OCI-LY7 (cell line): ENCODE measurements around the gene STK26. TPM values are rescaled to one million over a fixed set of nuclear protein-coding genes. Genes with fewer than 3 reads are reported as not detected.

Experiments
- BruUV-seq: library from RNA; stranded (reverse); fragments of 400-500 nt; replicated peaks from 2 replicates; lab custom pipeline; 2021; lab: Mats Ljungman, UMichigan
- CTCF ChIA-PET: fragments of 300-600 bp; sonication (Branson Sonifier 250); formaldehyde crosslinking; loops from one replicate; lab custom pipeline; 2022; ENCODE audit warnings: antibody characterized with exemption; ENCODE audit not compliant: unreplicated experiment; lab: Charles Lee
- POLR2A ChIA-PET: fragments of 300-600 bp; sonication (Branson Sonifier 250); formaldehyde crosslinking; loops from one replicate; lab custom pipeline; 2022; ENCODE audit warnings: antibody characterized with exemption; lab: Charles Lee
- DNase-seq: peaks from one replicate; pipeline ENCODE4 v3.0.0-alpha.2; 2015; ENCODE audit warnings: low spot score
- H2AFZ ChIP-seq: fragments of 200-600 bp; sonication (generic), shearing (Covaris generic); 2 replicates; pipeline ENCODE4 v1.6.1; 2014; ENCODE audit warnings: mild to moderate bottlenecking, antibody characterized with exemption, low read length, moderate library complexity
- H3K27ac ChIP-seq: fragments of 200-600 bp; sonication (generic); 2 replicates; pipeline ENCODE4 v1.5.1; 2014; ENCODE audit warnings: mixed run types, low read depth, mild to moderate bottlenecking, moderate library complexity, low read length, inconsistent platforms; ENCODE audit not compliant: poor library complexity, severe bottlenecking
- H3K36me3 ChIP-seq: fragments of 200-600 bp; sonication (generic); 2 replicates; pipeline ENCODE4 v1.6.1; 2014; ENCODE audit warnings: mild to moderate bottlenecking, antibody characterized with exemption, low read length, moderate library complexity, mixed read lengths; ENCODE audit not compliant: insufficient read depth
- H3K4me1 ChIP-seq: fragments of 200-600 bp; sonication (generic); 2 replicates; pipeline ENCODE4 v1.5.1; 2014; ENCODE audit warnings: mild to moderate bottlenecking, low read length; ENCODE audit not compliant: insufficient read depth, poor library complexity, severe bottlenecking
- H3K4me2 ChIP-seq: fragments of 200-600 bp; sonication (generic); 2 replicates; pipeline ENCODE4 v1.6.1; 2014; ENCODE audit warnings: mild to moderate bottlenecking, low read length
- H3K4me3 ChIP-seq: fragments of 200-600 bp; sonication (generic); 2 replicates; pipeline ENCODE4 v1.5.1; 2014; ENCODE audit warnings: mild to moderate bottlenecking, low read depth, low read length; ENCODE audit not compliant: poor library complexity, severe bottlenecking
- H3K79me2 ChIP-seq: fragments of 200-600 bp; sonication (generic); 2 replicates; pipeline ENCODE4 v1.6.1; 2016; ENCODE audit warnings: low read depth, mild to moderate bottlenecking, low read length, moderate library complexity, mixed read lengths; ENCODE audit not compliant: insufficient read depth
- H3K9me2 ChIP-seq: fragments of 200-600 bp; sonication (generic); 2 replicates; pipeline ENCODE4 v1.6.1; 2016; ENCODE audit warnings: mild to moderate bottlenecking, low read length, mixed read lengths; ENCODE audit not compliant: insufficient read depth
- H3K9me3 ChIP-seq: fragments of 200-600 bp; sonication (generic); 2 replicates; pipeline ENCODE4 v1.6.1; 2014; ENCODE audit warnings: mild to moderate bottlenecking, mixed run types, low read length, mixed read lengths
- H4K20me1 ChIP-seq: fragments of 200-600 bp; sonication (generic); 2 replicates; pipeline ENCODE4 v1.6.1; 2014; ENCODE audit warnings: mild to moderate bottlenecking, antibody characterized with exemption, low read length, moderate library complexity, mixed read lengths; ENCODE audit not compliant: insufficient read depth
- CTCF ChIP-seq: fragments of 200-600 bp; sonication (generic); conservative IDR thresholded peaks from 2 replicates; pipeline ENCODE4 v1.5.1; 2014; ENCODE audit warnings: mild to moderate bottlenecking, antibody characterized with exemption, low read length, moderate library complexity, mixed read lengths
- EZH2phosphoT487 ChIP-seq: fragments of 200-600 bp; sonication (generic); IDR thresholded peaks from 2 replicates; pipeline ENCODE4 v1.6.1; 2018; ENCODE audit warnings: low read depth, borderline replicate concordance, mild to moderate bottlenecking, mixed run types, antibody characterized with exemption, low read length, moderate library complexity, mixed read lengths
- intact Hi-C: fragments of 100-400 bp; cut with micrococcal nuclease; formaldehyde crosslinking; loops from one replicate; pipeline ENCODE4 v1.10.0; 2022; ENCODE audit not compliant: unreplicated experiment
- total RNA-seq, 2 experiments: library from RNA; depleted of rRNA in 1 of 2; stranded (reverse); fragments of >200 nt in 1 of 2; shearing (Covaris generic) in 1 of 2; gene quantifications; 2 replicates each; pipeline ENCODE4 v1.2.3, GENCODE V29; 2014 to 2022

The STK26 gene
- total RNA-seq, 2 experiments from 2014 or later = 28.6 to 28.8 TPM

DNA sequence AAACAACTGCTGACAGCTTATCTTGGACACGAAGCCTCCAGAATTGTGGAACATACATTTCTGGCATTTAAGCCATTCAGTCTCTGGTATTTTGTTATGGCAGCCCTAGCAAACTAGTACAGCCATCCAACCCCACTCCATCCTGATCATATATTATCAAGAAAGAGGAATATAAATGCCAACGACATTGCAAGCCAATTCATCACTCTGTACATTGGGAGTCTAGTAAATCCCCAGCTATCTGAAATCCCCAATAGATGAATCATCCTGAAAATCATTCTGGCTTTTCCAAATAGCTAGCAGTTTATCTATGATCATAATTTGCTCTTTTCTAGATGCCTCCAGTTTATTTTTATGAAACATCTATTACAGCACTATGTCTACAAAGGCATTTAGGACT, 63.6 kb downstream of the STK26 start:
- Histone ChIP-seq H4K20me1 (no peaks in the 10 kb centered on the region), H3K9me3 (no peaks in the 10 kb centered on the region), H3K4me3 (no peak overlapping the region), H3K9me2 (no peaks in the 10 kb centered on the region), H3K4me2 (no peak overlapping the region), H2AFZ (no peak overlapping the region), H3K27ac (no peak overlapping the region), H3K4me1 (no peaks in the 10 kb centered on the region), H3K36me3 (no peaks in the 10 kb centered on the region), H3K79me2 (no peaks in the 10 kb centered on the region)
- no TSS peak for BruUV-seq
- ChIA-PET POLR2A (no interaction called here), CTCF (no interaction called here)
- intact Hi-C loops = no loop called here
- no peak for DNase-seq
- no peak for TF ChIP-seq EZH2phosphoT487
- TF ChIP-seq CTCF = no peak

- ChIA-PET CTCF (interaction anchor here (1.3 kb wide), 1 partner anchor 11 kb away, joined by 4 read pairs; no protein-coding TSS in a partner anchor), POLR2A (no interaction called here)
- no peak overlapping the region for H3K4me2 ChIP-seq
- H3K9me2 ChIP-seq = no peaks in the 10 kb centered on the region
- intact Hi-C loops = no loop called here
- no peaks in the 10 kb centered on the region for H3K79me2 ChIP-seq
- H3K36me3 ChIP-seq = no peaks in the 10 kb centered on the region
- no peak overlapping the region for H3K4me3 ChIP-seq
- TF ChIP-seq EZH2phosphoT487 (no peak), CTCF (no peak)
- no peaks in the 10 kb centered on the region for H3K4me1 ChIP-seq
- no peaks in the 10 kb centered on the region for H4K20me1 ChIP-seq
- no peaks in the 10 kb centered on the region for H3K9me3 ChIP-seq
- H3K27ac ChIP-seq = no peak overlapping the region
- no TSS peak for BruUV-seq
- no peak for DNase-seq
- no peak overlapping the region for H2AFZ ChIP-seq
These were observed 65.8 kb downstream of the STK26 start for GRCh38 chrX:132088864-132089263.

- no peaks in the 10 kb centered on the region for H3K79me2 ChIP-seq
- no peak overlapping the region for H2AFZ ChIP-seq
- no peak overlapping the region for H3K27ac ChIP-seq
- TF ChIP-seq CTCF (no peak), EZH2phosphoT487 (no peak)
- intact Hi-C loops = loop anchor here (10.0 kb wide), 1 partner anchor 524 kb away; no protein-coding TSS in a partner anchor
- H3K9me3 ChIP-seq = no peaks in the 10 kb centered on the region
- DNase-seq = no peak
- ChIA-PET CTCF (no interaction called here), POLR2A (interaction anchor here (0.7 kb wide), 1 partner anchor 514 kb away, joined by 3 read pairs; no protein-coding TSS in a partner anchor)
- H3K36me3 ChIP-seq = no peaks in the 10 kb centered on the region
- no peak overlapping the region for H3K4me2 ChIP-seq
- H3K4me3 ChIP-seq = no peak overlapping the region
- no TSS peak for BruUV-seq
- no peaks in the 10 kb centered on the region for H4K20me1 ChIP-seq
- no peaks in the 10 kb centered on the region for H3K9me2 ChIP-seq
- H3K4me1 ChIP-seq = no peaks in the 10 kb centered on the region
These were observed 67.5 kb downstream of the STK26 start for GRCh38 chrX:132090403-132091159.
